ENCODE measurements around the gene UBA52. TPM values are rescaled to one million over a fixed set of nuclear protein-coding genes. Genes with fewer than 3 reads are reported as not detected.

UBA52 gene
- total RNA-seq, 1 experiment from 2014 or later: 1,361 TPM

- TF ChIP-seq IRF1 (CRISPR knock-in tag; IDR thresholded peaks at IDR 0.05) (peak; percentile 62; the same call in 1 of the 2 replicates), FOXP1 (CRISPR knock-in tag; IDR thresholded peaks at IDR 0.05; ENCODE audit: borderline replicate concordance) (peak; percentile 90), USF1 (CRISPR knock-in tag; IDR thresholded peaks at IDR 0.05) (peak; percentile 64), NFATC4 (CRISPR knock-in tag; IDR thresholded peaks at IDR 0.05) (peak; percentile 73; the same call in 1 of the 2 replicates), ZNF281 (CRISPR knock-in tag; IDR thresholded peaks at IDR 0.05) (peak; percentile 65; the same call in 1 of the 2 replicates), NR1H2 (CRISPR knock-in tag; IDR thresholded peaks at IDR 0.05) (no peak), ESRRA (CRISPR knock-in tag; IDR thresholded peaks at IDR 0.05; ENCODE audit: borderline replicate concordance) (peak; percentile 69; the same call in 1 of the 2 replicates), ZNF671 (CRISPR knock-in tag; IDR thresholded peaks at IDR 0.05) (peak; percentile 9; the same call in 1 of the 2 replicates), CDX4 (CRISPR knock-in tag; IDR thresholded peaks at IDR 0.05; ENCODE audit: borderline replicate concordance) (no peak), TEAD4 (CRISPR knock-in tag; IDR thresholded peaks at IDR 0.05) (no peak), MAX (CRISPR knock-in tag; IDR thresholded peaks at IDR 0.05) (peak; percentile 94), ZMAT4 (CRISPR knock-in tag; IDR thresholded peaks at IDR 0.05) (peak; percentile 10; the same call in 1 of the 2 replicates), GRHL2 (CRISPR knock-in tag; IDR thresholded peaks at IDR 0.05; ENCODE audit: insufficient replicate concordance, severe bottlenecking) (no peak), NR2C2 (CRISPR knock-in tag; IDR thresholded peaks at IDR 0.05) (peak; percentile 58; the same call in 1 of the 2 replicates), TEAD1 (CRISPR knock-in tag; IDR thresholded peaks at IDR 0.05) (peak; percentile 21; the same call in 1 of the 2 replicates), MYBL2 (CRISPR knock-in tag; IDR thresholded peaks at IDR 0.05) (peak; percentile 52; the same call in 1 of the 2 replicates), NFE2L1 (CRISPR knock-in tag; IDR thresholded peaks at IDR 0.05) (0 out of 2 replicates have a peak, but pooled peaks have one; percentile 73), IRF2 (CRISPR knock-in tag; IDR thresholded peaks at IDR 0.05; ENCODE audit: borderline replicate concordance, low read depth) (0 out of 2 replicates have a peak, but pooled peaks have one; percentile 75), ZNF232 (CRISPR knock-in tag; IDR thresholded peaks at IDR 0.05) (no peak), ZNF219 (CRISPR knock-in tag; IDR thresholded peaks at IDR 0.05; ENCODE audit: borderline replicate concordance) (0 out of 2 replicates have a peak, but pooled peaks have one; percentile 56), SP1 (CRISPR knock-in tag; conservative IDR thresholded peaks at IDR 0.05) (peak; percentile 61; the same call in 1 of the 2 replicates)
- TF ChIP-seq, protein P1, sequence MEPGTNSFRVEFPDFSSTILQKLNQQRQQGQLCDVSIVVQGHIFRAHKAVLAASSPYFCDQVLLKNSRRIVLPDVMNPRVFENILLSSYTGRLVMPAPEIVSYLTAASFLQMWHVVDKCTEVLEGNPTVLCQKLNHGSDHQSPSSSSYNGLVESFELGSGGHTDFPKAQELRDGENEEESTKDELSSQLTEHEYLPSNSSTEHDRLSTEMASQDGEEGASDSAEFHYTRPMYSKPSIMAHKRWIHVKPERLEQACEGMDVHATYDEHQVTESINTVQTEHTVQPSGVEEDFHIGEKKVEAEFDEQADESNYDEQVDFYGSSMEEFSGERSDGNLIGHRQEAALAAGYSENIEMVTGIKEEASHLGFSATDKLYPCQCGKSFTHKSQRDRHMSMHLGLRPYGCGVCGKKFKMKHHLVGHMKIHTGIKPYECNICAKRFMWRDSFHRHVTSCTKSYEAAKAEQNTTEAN (CRISPR knock-in tag; IDR thresholded peaks at IDR 0.05): peak; percentile 73; the same call in 1 of the 2 replicates
- TF ChIP-seq, protein P2, sequence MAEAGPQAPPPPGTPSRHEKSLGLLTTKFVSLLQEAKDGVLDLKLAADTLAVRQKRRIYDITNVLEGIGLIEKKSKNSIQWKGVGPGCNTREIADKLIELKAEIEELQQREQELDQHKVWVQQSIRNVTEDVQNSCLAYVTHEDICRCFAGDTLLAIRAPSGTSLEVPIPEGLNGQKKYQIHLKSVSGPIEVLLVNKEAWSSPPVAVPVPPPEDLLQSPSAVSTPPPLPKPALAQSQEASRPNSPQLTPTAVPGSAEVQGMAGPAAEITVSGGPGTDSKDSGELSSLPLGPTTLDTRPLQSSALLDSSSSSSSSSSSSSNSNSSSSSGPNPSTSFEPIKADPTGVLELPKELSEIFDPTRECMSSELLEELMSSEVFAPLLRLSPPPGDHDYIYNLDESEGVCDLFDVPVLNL (CRISPR knock-in tag; IDR thresholded peaks at IDR 0.05; ENCODE audit: borderline replicate concordance, low read depth): peak; percentile 59
- TF ChIP-seq, protein P3, sequence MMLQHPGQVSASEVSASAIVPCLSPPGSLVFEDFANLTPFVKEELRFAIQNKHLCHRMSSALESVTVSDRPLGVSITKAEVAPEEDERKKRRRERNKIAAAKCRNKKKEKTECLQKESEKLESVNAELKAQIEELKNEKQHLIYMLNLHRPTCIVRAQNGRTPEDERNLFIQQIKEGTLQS (CRISPR knock-in tag; conservative IDR thresholded peaks at IDR 0.05): peak; percentile 13; the same call in 1 of the 2 replicates
- TF ChIP-seq, protein P4, sequence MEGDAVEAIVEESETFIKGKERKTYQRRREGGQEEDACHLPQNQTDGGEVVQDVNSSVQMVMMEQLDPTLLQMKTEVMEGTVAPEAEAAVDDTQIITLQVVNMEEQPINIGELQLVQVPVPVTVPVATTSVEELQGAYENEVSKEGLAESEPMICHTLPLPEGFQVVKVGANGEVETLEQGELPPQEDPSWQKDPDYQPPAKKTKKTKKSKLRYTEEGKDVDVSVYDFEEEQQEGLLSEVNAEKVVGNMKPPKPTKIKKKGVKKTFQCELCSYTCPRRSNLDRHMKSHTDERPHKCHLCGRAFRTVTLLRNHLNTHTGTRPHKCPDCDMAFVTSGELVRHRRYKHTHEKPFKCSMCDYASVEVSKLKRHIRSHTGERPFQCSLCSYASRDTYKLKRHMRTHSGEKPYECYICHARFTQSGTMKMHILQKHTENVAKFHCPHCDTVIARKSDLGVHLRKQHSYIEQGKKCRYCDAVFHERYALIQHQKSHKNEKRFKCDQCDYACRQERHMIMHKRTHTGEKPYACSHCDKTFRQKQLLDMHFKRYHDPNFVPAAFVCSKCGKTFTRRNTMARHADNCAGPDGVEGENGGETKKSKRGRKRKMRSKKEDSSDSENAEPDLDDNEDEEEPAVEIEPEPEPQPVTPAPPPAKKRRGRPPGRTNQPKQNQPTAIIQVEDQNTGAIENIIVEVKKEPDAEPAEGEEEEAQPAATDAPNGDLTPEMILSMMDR (IDR thresholded peaks at IDR 0.05): no peak
- TF ChIP-seq, protein P5, sequence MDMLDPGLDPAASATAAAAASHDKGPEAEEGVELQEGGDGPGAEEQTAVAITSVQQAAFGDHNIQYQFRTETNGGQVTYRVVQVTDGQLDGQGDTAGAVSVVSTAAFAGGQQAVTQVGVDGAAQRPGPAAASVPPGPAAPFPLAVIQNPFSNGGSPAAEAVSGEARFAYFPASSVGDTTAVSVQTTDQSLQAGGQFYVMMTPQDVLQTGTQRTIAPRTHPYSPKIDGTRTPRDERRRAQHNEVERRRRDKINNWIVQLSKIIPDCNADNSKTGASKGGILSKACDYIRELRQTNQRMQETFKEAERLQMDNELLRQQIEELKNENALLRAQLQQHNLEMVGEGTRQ (CRISPR knock-in tag; IDR thresholded peaks at IDR 0.05): peak; percentile 51
These were observed 18.0 kb downstream of the UBA52 start (continued) for GRCh38 chr19:18589380-18590272.

All from WTC11 (cell line).